GM12874 (cell line): ENCODE results near the gene PTPRU.

Experiments
- TF ChIP-seq, protein P1 (sequence below): IDR thresholded peaks from 2 replicates; pipeline ENCODE4 v1.5.1; 2011; ENCODE audit warnings: low read depth, mild to moderate bottlenecking, control low read depth, low read length, moderate library complexity; ENCODE audit not compliant: insufficient read depth

Gene PTPRU

DNA sequence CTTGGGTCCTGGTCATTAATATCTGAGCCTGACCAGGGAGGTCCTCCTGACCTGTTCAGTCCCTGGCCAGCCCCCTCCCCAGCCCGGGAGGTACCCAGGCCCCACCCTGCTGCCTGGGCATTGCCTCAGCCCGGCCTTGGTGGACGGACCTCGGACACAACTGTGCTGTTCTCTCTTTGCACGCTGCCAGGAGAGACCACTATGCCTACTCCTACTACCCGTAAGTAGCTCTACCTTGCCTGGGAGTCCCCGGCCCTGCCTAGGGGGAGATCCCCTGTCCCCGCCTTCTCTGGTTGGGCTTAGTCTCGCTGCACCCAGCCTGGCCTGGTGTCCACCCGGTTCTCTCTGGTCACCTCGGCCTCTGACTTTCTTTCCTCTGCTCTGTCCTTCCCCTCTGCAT is 53.2 kb downstream of the PTPRU start:
- TF ChIP-seq, protein P1, sequence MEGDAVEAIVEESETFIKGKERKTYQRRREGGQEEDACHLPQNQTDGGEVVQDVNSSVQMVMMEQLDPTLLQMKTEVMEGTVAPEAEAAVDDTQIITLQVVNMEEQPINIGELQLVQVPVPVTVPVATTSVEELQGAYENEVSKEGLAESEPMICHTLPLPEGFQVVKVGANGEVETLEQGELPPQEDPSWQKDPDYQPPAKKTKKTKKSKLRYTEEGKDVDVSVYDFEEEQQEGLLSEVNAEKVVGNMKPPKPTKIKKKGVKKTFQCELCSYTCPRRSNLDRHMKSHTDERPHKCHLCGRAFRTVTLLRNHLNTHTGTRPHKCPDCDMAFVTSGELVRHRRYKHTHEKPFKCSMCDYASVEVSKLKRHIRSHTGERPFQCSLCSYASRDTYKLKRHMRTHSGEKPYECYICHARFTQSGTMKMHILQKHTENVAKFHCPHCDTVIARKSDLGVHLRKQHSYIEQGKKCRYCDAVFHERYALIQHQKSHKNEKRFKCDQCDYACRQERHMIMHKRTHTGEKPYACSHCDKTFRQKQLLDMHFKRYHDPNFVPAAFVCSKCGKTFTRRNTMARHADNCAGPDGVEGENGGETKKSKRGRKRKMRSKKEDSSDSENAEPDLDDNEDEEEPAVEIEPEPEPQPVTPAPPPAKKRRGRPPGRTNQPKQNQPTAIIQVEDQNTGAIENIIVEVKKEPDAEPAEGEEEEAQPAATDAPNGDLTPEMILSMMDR = no peak

DNA sequence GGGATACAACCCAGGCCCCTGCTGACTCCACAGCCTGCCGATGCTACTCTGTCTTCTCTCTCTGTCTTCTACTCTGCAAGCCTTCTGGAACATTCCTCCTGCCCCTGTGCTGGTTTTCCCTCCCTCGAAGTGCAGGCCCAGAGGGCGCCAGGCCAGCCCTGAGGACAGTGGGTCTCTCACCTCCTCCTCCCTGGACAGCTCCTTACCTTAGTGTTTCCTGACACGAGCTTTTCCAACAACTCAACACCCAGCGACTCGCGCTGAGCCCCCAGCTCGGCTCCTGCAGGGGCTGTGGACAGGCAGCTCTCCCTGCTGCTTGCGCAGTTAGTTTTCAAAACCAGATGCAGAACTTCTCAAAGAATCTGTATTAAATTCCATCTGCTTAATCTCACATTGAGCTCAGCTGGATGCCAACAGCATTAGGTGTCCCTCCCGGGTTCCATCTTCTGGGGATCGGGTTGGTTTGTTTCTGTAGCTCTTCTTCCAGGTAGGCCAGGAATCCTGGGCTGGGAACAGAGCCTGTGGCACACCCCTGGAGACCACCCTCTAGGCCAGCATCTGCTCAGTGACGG is 54.2 kb downstream of the PTPRU start:
- TF ChIP-seq, protein P1 = no peak

DNA sequence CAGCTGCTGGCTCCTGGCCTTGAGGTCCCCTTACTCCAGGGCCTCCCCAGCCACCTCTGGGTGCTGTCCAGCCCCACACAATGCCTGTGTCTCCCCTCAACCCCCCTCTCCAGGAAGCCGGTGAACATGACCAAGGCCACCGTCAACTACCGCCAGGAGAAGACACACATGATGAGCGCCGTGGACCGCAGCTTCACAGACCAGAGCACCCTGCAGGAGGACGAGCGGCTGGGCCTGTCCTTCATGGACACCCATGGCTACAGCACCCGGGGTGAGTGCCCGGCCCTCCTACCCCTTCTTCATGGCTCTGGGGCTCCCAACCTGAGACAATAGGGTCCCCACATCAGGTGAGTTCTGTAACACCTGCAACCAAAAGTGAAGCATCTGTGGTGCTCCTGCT is 55.4 kb downstream of the PTPRU start:
- TF ChIP-seq, protein P1 = no peak

DNA sequence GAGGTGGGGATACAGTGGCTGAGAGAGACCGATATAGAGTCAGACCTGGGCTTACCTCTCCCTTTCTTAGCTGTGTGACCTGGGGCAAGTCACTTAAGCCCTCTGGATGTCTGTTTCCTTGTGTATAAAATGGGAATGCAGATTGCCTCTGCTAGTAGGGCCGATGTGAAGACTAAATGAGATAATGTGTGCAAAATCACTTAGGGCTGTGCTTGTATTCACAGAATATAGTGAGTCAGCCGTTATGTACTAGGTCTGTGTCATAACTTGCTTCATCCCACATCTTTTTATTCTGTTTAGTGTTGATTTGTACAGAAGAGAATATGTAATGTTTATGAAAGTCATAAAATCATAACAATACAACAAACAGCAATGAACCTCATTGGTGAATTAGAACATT is 56.0 kb downstream of the PTPRU start:
- TF ChIP-seq, protein P1 = no peak

DNA sequence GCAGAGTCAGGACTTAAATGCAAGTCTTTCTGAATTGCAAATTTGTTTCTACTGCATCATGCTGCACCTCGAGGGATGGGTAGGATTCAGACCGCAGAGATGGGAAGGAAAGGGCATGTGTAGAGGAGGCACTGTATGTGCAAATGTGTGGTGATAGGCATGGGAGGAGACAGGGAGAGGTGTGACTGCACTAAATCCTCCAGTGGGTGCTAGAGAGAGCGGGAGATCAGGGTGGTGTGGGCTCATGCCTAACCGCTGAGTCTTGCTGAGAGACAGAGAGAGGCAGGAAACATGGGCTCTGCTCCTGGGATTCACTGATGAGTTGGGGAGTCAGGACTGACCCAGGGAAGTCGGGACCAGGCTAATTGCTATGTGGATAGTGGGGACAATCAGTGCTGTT is 61.1 kb downstream of the PTPRU start:
- TF ChIP-seq, protein P1 = no peak

DNA sequence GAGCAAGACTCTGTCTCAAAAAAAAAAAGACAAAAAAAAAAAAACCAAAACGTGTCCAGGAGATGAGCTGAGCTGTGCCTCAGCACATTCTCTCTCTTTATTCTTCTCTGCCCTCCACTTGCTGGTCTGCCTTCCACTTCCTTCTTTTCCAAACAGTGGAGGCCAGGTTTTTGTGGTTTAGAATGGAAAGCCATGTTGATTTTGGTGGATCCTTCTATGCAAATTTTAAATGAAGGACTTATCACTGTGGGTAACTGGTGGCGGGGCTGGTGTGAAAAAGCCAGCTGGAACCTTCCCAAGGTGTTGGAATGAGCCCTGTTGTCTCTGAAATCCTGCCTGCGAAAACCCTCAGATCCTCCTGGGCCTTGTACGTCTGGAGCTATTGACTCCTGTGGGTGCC is 61.9 kb downstream of the PTPRU start:
- TF ChIP-seq, protein P1 = no peak

DNA sequence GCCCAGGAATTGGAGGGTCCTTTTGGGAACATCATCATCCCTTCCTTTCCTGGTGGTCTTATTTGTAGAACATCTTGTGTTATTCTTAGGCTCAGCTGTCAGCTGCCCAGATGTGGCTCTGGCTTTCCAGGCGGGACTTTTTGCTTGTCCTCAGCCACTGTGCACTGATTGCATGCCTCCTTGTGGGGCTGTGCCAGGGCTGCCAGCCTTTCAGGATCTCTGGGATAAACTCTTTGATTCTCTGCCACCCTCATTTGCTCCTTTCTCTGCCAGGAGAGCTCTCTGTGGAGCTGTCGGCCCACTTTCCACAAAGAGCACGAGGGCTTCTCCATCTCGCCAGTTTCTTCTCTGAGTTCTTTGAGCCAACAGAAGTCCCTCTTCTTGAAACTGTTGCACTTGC is 63.1 kb downstream of the PTPRU start:
- TF ChIP-seq, protein P1 = no peak
